NCI-H2196 treated with DMSO at 0.1 percent for 48 hours (cell line): ENCODE data around the gene ADAM17.
"Not testable (repeated sequence)": the region's sequence is repeated elsewhere in the genome, so short reads cannot be mapped to it uniquely, and the experiment has no call there.

Experiments
- DNase-seq: peaks from one replicate; lab custom pipeline; 2025; ENCODE audit not compliant: unreplicated experiment; lab: John Stamatoyannopoulos, UW

The ADAM17 gene

DNA sequence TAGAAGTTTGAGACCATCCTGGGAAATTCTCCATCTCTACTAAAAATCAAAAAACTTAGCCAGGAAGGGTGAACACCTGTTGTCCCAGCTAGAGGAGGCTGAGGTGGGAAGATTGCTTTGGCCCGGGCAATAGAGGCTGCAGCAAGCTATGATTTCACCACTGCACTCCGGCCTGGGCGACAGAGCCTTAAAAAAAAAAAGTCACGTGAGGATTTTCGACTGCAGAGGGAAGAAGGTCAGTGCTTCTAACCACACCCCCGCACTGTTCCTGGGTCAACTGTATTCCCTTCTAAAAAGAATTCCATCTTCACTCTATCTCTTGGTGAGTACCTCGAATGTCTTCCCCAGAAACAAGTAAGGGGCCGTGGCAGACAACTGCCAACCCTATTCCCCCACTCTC is 31.3 kb downstream of the ADAM17 start:
- no peak for DNase-seq

- DNase-seq, result no peak
Observed at GRCh38 chr2:9519250-9519649, 36.4 kb downstream of the ADAM17 start.

DNA sequence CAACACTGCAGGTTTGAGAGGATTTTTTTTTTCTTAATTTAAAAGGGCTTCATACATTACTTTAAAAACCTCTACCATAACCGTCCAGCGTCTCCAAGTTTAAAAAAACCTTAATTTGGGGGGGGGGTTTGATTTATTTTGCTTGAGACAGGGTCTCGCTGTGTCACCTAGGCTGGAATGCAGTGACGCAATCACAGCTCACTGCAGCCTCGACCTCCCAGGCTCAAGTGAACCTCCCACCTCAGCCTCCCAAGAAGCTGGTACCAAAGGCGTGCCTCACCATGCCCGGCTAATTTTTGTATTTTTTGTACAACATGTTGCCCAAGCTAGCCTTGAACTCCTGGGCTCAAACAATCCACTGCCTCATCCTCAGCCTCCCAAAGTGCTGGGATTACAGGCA is 36.9 kb downstream of the ADAM17 start:
- DNase-seq, result no peak

DNA sequence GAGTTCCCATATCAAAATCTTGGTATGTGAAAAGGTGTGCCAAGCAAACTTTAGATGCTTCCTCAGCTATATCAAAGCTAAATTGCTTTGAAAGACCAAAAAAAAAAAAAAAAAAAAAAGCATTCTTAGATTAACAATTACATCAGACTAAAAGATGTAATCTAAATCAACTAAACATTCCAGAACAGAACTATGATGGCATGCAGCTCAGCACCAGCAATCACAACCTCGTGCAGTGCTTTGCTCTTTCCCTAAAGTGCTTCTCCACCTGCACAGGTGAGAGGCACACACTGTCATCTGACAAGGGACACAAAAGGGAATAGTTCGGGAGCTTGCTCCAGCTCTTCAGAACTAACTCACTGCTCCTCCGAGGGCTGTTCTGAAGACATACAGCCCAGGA is 37.5 kb downstream of the ADAM17 start:
- DNase-seq, result no peak

DNA sequence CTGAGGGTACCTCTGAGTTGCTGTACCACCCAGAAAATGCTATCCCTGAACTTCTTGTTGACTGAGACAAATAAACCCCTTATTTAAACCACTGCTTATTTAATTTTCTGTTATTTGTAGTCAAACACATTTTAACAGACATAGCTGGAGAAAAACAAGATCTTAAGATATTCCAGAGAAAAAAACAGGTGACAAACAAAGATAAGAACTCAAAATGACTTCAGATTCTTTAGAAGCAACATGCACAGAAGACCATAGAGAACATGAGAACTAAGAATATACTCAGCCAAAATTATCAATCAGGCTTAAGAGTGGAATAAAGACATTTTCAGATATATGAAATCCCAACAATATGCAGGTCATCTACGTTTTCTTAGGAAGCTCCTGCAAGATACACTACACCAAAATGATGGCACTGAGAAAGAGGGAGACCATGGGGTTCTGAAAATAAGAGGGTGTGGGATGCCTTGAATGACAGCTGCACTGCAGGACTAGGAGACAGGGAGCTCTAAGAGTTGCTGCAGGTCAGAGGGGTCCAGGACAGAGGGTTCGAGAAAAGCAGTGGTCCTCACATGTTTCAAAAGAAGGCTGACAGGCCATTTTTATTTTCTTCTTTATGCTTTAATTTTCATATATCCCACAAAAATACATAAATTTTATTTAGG is 38.4 kb downstream of the ADAM17 start:
- no peak for DNase-seq

DNA sequence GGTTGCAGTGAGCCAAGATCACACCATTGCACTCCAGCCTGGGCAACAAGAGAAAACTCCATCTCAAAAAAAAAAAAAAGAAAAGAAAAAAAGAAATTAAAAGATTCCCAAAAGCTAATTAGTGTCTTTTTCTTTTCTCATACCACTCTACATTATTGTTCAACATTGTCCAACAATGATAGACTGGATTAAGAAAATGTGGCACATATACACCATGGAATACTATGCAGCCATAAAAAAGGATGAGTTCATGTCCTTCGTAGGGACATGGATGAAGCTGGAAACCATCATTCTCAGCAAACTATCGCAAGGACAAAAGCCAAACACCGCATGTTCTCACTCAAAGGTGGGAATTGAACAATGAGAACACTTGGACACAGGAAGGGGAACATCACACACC is 41.7 kb downstream of the ADAM17 start:
- DNase-seq, result not testable (repeated sequence)

DNA sequence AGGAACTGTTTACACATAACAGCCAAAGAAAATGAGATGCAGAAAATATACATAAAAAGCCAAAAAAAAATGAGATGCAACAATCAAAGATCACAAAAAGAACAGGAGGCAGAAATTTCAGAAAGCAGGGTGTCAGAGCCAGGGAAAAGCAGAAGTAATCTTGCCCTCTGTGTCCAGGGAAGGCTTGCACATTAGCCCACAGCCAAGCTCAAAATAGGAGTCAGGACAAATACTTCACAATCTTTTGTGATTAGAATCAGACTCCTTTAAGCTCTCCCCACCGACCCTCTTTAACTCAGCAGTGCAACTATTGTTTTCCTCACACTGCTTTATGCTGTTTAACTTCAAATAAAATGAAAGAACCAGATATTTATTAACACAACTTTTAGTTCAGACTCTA is 46.7 kb downstream of the ADAM17 start:
- DNase-seq, result no peak

DNA sequence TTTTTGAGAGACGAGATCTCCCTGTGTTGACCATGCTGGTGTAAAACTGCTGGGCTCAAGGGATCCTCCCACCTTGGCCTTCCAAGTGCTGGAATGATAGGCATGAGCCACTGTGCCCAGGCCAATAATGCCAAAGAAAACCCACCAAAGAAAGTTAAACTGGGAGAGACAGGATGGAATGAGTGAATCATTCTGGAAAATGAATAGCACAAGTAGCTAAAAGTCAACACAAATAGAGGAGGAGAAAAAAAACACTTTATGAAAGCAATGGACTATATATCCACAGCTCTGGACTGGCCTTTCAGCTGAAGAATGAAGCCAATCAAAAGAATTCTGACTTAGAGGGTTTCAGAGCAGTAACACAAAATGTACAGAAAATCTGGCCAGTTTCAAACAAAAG is 57.4 kb downstream of the ADAM17 start:
- no peak for DNase-seq

GRCh38 chr2:9497017-9497416 is 58.6 kb downstream of the ADAM17 start:
- peak; percentile 77 for DNase-seq

GRCh38 chr2:9494081-9494480 is 61.5 kb downstream of the ADAM17 start:
- no peak for DNase-seq

- no peak for DNase-seq
Observed at GRCh38 chr2:9493478-9493877, 62.2 kb downstream of the ADAM17 start.

- no peak for DNase-seq
Observed at GRCh38 chr2:9492927-9493326, 62.7 kb downstream of the ADAM17 start.

- DNase-seq, result no peak
Observed at GRCh38 chr2:9490789-9491188, 64.8 kb downstream of the ADAM17 start.

DNA sequence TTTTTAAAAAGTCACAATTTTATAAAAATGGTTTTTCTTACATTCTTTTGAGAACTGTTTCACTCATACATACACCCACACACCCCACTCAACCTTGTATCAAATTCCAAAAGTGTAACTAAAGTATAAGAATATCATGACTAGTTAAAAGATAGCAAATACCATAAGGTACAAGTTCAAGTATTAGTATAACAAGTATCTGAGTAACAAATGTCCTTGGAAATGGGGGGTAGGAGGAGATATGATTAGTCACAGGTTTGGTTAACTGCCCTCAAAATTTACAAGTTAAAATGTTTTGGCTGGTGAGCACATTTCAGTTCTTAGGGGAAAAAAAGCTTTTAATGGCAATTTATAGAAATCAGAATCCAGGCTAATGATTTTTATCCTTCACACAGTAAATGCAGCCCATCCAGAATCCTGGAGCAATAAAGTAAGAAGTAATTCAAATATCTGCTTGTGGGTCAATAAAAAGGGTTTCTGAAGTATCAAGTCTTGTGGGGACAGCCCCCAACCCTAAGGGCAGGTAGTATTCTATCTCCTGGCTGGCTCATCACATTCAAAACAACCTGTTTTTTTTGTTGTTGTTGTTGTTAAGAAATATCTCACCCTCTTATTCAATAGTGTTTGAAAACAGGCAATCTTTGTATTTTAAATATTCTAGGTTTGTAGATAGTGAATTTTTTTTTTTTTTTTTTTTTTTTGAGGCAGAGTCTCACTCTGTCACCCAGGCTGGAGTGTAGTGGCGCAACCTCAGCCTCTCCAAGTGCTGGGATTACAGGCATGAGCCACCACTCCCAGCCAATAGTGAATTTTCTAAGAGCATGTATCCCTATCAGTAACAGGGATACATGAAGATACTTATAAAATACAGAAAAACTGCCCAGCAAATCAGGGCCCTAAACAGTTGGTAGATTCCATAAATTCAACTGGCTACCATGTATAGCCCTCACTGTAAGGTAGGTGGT is 66.8 kb downstream of the ADAM17 start:
- DNase-seq, result no peak

GRCh38 chr2:9484533-9484932 is 71.1 kb downstream of the ADAM17 start:
- no peak for DNase-seq

- no peak for DNase-seq
Observed at GRCh38 chr2:9483107-9483506, 72.5 kb downstream of the ADAM17 start.

DNA sequence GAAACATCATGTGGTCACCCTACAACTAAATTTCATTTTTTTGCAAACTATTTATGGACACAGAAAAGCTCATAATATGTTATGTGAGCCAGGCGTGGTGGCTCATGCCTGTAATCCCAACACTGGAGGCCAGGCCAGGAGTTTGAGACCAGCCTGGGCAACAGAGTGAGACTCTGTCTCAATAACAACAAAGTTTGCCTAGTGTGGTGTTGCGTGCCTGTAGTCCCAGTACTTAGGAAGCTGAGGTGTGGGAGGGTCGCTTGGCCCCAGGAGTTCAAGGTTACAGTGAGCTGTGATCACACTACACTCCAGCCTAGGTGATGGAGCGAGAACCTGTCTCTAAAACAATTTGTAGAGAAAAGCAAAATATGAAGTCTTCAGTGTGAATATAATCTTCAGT is 75.5 kb downstream of the ADAM17 start:
- DNase-seq, result no peak

- no peak for DNase-seq
Observed at GRCh38 chr2:9478526-9478925, 77.1 kb downstream of the ADAM17 start.

- no peak for DNase-seq
Observed at GRCh38 chr2:9477914-9478313, 77.7 kb downstream of the ADAM17 start.

- DNase-seq, result peak; percentile 9
Observed at GRCh38 chr2:9474361-9475057, 81.1 kb downstream of the ADAM17 start, which contains the start of gene IAH1. IAH1 (plus strand) TSS chr2:9474551; CDS start chr2:9474567, 16 bp downstream.

GRCh38 chr2:9473985-9474360 is 81.7 kb downstream of the ADAM17 start:
- DNase-seq, result no peak
